NCI-H82 treated with DMSO at 0.1 percent for 48 hours (cell line): ENCODE results near the gene AWAT1.
"Not testable (repeated sequence)": the region's sequence is repeated elsewhere in the genome, so short reads cannot be mapped to it uniquely, and the experiment has no call there.

Experiments
- DNase-seq: peaks from one replicate; lab custom pipeline; 2025; ENCODE audit not compliant: unreplicated experiment; lab: John Stamatoyannopoulos, UW

AWAT1 gene

DNA sequence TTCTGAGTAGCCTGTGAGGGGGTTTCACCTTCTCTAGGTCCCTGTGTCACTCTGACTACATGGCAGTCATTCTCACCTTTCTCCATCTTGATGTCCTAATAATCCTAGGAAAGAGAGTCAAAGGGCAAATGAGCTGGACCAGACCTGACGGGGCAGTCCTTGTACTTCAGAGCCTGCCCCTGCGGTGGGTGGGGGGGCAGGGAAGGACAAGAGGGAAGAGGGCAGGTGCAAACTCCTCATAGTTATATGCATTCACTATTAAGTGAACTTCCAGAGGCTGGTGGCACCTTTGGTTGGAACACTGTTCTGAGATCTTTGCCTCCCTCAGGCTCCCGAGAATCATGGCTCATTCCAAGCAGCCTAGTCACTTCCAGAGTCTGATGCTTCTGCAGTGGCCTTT is at the start of gene AWAT1:
Gene AWAT1 (plus strand): TSS at position 301 of the 400 bp plus-strand sequence. CDS start 41 bp downstream, at position 342.
- no peak for DNase-seq

GRCh38 chrX:70190225-70190624 is 44.2 kb upstream of the AWAT1 start:
- DNase-seq = no peak

GRCh38 chrX:70196961-70197720 is 37.3 kb upstream of the AWAT1 start:
- peak; percentile 38 for DNase-seq

DNA sequence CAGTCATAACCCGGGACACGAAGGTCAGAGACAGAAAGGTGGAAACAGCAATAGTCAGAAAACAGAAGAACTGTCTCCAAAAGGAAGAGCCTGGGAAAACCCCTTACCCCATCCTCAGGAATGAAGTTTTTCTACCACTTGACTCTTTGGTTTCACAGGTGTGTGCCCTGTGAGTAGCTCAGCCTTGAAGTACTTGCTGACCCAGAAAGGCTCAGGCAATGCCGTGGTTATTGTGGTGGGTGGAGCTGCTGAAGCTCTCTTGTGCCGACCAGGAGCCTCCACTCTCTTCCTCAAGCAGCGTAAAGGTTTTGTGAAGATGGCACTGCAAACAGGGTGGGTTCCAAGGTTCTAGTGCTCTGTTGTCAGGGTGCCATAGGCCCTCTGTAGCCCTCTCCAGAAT is 32.7 kb upstream of the AWAT1 start:
- DNase-seq = no peak

GRCh38 chrX:70208479-70208878 is 26.0 kb upstream of the AWAT1 start:
- DNase-seq = no peak

DNA sequence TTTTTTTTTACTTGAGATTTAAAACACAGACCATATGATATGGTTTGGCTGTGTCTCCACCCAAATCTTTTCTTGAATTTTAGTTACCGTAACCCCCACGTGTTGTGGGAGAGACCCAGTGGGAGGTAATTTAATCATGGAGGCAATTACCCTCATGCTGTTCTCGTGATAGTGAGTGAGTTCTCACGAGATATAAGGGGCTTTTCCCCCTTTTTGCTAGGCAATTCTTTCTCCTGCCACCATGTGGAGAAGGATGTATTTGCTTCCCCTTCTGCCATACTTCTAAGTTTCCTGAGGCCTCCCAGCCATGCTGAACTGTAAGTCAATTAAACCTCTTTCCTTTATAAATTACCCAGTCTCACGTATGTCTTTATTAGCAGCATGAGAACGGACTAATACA is 24.9 kb upstream of the AWAT1 start:
- DNase-seq = not testable (repeated sequence)

DNA sequence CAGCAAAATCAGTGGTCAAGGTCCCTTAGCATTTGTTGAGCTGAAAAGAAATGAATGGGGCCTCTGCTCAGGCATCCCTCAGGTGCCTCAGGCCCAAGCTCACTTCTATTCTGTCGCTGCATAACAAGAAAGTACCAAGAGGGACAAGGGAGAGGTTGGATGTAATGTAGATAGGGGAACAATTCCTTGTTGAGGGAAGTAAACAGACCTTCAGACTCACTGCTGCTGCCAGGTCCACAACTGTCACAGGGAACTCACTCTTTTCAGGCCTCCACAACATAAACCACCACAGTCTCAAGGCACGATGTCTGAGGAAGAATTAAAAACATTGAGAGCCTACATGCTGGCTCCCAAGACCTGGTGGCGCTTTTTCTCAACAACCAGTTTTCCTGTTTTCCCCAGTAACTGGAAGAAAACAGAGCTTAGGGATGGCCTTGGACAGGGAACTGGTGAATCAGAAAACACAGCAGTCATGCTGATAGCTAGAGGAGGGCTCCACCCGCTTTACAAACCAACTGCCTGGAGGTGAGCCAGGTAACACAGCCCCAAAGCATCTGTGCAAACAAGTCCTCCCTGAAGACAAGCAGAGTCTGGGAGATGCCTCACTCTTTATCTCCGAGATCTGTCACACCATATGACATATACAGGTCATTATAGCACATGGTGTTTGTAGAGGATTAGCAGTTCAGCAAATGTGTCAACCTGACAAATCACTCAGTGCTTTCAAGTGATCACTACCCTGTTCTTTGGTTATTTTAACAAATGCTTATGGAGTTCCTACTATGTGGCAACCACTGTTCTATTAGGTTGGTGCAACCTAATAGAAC is 14.3 kb upstream of the AWAT1 start:
- DNase-seq = peak; percentile 10

- DNase-seq = no peak
Observed at GRCh38 chrX:70226048-70226447, 8.4 kb upstream of the AWAT1 start.

DNA sequence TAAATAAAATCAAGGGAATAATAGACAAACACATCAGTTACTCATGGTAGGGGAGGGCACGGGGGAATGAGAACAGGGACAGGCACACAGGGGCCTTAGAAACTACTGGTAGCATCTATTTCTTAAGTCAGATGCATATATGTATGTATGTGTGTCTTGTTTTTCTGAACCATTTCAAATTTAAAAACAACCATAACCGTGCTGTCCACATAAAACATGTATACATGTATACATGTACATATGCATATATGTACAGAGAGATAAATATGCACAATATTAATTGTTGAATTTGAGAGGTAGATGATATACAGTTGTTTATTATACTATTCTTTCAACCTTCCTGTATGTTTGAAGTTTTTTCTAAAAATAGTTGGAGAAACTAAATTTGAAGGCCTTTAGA is 7.8 kb upstream of the AWAT1 start:
- DNase-seq = no peak

GRCh38 chrX:70231666-70232065 is 2.8 kb upstream of the AWAT1 start:
- no peak for DNase-seq

DNA sequence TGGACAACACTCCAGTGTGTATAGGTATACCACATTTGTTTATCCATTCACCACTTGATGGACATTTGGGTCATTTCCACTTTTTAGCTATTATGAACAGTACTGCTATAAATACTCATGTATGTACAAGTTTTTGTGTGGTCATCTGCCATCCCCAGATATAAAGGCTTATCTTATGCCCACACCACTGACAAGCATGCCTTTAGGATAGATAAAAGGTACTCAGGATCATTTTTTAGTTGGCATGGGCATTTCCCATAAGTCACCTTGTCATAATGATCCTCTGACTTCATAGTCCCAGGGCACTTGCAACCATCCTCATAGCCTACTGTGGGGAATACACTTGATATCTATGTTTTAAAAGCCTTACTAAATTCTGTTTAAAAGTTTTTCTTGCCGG is 6.3 kb downstream of the AWAT1 start:
- DNase-seq = no peak

- no peak for DNase-seq
Observed at GRCh38 chrX:70241501-70241900, 7.0 kb downstream of the AWAT1 start.

DNA sequence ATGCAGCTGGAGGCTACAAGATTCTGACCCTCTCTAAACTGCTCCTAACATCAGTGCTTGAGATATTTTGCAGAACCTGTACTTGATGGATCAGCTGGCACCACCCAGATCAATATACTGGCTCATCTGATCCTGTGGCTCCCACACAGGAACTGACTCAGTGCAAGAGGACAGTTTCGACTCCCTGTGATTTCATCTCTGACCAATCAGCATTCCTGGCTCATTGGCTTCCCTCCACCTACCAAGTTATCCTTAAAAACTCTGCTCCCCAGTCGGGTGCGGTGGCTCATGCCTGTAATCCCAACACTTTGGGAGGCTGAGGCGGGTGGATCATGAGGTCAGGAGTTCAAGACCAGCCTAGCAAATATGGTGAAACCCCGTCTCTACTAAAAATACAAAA is 9.1 kb downstream of the AWAT1 start:
- not testable (repeated sequence) for DNase-seq

DNA sequence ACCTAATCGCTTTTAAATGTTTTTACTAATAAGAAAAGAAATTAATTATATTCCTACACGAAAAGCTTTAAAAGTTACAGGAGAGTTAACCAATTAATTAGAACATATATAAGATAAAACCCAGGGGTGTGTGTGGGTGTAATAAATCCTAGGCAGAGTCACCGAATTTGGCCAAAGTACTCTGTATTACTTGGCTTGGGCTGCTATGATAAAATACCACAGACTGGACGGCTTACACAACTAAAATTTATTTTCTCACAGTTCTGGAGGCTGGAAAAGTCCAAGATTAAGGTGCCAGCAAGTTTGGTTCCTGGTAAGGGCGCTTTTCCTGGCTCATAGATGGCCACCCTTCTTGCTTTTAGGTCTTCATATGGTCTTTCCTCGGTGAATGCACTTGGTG is 10.4 kb downstream of the AWAT1 start:
- no peak for DNase-seq

- no peak for DNase-seq
Observed at GRCh38 chrX:70247252-70247651, 12.8 kb downstream of the AWAT1 start.

DNA sequence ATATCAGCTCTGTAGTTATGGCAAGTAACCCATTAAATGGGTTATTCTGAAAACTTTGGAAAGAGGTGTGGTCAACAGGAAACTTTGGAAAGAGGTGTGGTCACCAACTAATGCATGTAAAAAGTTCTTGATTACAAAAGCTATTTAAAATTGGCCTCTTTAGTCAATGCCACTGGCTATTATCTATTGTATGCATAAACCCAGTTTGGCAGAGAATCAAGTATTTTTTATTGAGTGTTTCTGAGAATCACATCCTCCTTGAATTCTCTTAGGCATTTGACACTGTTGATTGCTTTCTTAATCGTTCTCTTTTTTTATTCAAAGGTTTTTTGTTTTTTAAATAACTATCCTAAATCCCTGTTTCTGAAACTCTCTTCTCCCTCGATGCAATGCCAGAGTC is 18.0 kb downstream of the AWAT1 start:
- no peak for DNase-seq

- no peak for DNase-seq
Observed at GRCh38 chrX:70253377-70254062, 19.1 kb downstream of the AWAT1 start.

- no peak for DNase-seq
Observed at GRCh38 chrX:70254063-70254400, 19.6 kb downstream of the AWAT1 start.

DNA sequence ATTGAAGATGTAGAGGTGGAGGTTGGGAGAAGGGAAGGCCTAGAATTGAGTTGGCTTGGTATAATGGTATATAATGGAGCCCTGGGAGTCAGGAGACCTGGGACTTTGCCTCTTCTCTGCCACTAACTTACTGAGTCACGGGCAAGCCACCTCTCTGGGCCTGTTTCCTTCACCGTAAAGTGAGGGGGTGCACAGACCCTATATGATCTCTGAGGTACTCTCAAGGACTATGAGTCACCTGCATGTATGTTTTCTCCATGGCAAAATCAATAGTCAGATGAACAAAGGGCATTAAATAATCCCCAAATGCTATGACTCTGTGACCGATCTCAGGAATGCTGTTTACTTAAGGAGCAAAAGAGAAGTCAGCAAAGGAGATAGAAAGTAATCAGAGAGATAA is 20.5 kb downstream of the AWAT1 start:
- no peak for DNase-seq

- no peak for DNase-seq
Observed at GRCh38 chrX:70255452-70255851, 21.0 kb downstream of the AWAT1 start.

DNA sequence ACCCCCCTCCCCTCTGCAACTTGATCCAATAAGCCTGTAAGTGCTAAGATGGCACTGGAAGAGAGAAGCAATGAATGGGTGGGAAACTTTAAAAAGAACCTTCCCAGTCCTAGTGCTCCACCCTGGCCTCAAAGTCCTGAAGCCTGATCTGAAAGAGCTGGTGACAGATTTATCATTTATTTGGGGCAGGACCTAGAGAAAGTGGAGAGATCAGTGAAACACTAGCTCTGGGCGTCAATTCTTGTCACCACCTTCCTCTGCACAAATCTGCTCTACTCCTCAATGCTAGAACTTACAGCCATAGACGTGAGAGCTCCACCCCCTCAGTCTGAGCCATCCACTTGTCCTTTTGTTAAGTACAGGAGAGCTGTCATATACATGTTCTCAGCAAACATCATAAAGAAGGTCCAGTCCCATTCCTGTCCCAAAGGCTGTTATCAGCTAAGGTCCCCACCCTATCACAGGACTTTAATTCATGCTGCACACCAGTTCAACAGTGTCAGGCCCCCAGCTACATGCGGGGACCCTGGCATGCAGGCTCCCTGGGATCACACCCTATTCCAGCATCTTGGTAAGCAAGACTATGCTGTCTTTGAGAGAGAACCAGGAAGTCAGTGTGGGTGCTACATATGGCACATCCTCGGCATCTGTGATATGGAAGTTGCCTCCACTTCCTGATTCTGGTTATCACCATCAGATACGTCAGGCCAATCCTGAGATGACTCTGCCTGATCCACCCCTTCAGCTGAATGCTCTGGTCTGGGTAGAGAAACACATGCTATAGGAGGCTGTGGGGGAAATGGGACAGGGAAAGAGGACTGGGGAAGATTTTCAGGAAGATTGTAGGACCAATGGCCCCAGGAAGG is 23.2 kb downstream of the AWAT1 start:
- DNase-seq = no peak
